HG03103 (cell line): ENCODE measurements around the gene PDK3.

Experiments
- ATAC-seq: cut with Tn5 transposase; IDR thresholded peaks from one replicate; pipeline ENCODE4 v1.9.1; 2021; ENCODE audit warnings: low read depth; ENCODE audit not compliant: unreplicated experiment

PDK3 gene

GRCh38 chrX:24542756-24543155, 77.7 kb downstream of the PDK3 start:
- ATAC-seq, result no peak

DNA sequence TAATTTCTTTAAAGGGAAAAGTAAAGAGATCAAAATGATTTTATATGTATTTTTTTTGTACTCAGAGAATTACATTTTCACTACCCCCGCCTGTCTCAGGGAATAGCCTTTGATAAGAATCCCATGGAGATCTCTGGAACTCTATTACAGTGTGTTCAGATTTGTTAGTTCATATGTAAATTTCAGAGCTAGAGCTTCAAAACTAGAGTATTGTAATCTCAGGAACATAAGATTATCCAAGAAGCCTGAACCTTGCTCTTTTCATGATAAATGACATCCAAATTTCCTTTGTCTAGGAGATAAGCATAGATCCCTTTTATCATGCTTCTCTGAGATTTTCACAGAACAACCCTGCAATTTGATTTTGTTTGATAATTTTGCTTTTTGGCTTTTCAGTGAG, 82.9 kb downstream of the PDK3 start:
- no peak for ATAC-seq

GRCh38 chrX:24550166-24550565, 85.1 kb downstream of the PDK3 start:
- no peak for ATAC-seq

DNA sequence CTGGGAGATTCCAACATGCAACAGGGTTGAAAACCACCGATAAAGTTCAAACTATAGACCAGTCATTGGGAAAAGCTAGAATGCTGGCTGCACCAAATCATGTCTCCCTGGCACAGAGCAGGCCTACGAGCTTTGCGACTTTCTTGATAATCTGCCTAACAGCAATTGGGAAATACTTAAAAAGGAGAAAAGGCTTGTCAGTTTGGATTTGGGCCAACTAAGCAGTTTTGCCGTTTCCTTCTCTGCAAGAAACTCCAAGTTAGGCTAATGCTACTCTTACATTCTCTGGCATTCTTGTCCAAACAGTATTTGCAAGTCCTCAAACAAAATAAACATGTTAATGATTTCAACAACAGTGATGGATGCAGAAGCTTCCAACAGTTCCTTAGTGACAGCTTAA, 87.9 kb downstream of the PDK3 start:
- no peak for ATAC-seq

DNA sequence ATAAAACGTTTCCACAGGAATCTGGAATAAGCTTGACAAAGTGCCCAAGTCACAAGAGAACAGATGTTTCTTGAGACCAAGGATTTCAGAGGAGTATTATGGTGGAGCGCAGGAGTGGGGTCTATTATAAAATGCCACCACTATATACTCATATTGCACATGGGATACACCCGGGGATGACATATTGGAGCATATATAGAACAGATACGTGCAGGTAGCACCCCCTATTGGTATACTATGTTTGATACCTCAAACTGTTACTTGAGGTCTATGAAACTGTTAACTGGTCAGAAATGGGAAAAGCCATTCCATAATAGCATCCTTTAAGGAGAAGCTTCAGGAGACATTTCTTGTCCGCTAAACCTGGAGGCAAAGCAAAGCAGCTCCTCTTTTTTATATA, 96.0 kb downstream of the PDK3 start:
- ATAC-seq, result no peak

DNA sequence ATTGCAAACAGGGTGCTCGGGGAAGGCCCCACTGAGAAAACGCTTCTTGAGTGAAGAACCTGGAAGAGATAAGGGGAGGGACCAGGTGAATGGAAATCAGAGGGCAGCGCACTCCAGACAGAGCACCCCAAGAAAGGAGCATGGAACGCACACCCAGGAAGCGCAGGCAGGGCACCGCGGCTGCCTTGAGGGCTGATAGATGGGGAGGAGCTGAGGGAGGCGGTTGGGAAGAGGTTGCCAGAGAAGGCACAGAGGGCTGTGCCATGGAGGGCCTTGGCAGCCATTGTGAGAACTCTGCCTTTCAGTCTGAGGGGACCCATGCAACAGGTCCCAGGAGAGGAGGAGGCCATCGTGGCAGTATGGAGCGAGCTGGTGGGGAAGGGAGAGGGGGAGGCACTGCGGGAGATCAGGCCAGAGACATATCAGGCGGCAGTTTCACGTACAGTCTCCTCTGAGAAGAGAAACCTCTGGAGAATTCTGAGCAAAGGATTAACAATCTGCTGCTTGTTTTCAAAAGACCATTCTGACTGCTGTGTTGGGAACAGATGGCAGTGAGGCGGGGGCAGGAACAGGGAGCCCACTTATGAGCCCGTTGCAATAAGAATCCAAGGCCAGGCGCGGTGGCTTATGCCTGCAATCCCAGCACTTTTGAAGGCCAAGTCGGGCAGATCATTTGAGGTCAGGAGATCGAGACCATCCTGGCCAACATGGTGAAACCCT, 98.4 kb downstream of the PDK3 start:
- ATAC-seq, result no peak

DNA sequence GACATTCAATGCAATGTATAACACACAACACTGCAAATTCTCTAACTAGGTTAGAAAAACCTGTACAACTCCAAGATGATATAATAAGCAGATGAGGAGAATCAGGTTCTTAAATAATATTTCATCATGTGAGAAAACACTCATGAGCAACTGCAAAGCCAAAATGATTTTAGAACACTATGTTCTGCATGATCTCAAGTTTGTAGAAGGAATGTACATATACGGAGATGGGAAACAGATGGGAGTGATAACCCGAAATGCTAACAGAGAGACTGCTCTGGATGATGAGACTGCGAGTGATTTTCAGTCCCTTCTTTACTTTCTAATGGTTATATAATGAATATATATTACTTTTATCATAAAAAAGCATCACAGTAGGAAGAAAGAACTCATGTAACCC, 101.2 kb downstream of the PDK3 start:
- no peak for ATAC-seq

GRCh38 chrX:24567169-24567568, 102.1 kb downstream of the PDK3 start:
- ATAC-seq, result no peak

GRCh38 chrX:24574743-24575142, 109.7 kb downstream of the PDK3 start:
- ATAC-seq, result no peak

GRCh38 chrX:24575496-24575895, 110.4 kb downstream of the PDK3 start:
- ATAC-seq, result no peak

GRCh38 chrX:24577091-24577490, 112.0 kb downstream of the PDK3 start:
- no peak for ATAC-seq
